ENCODE data around the gene PNKD.

GRCh38 chr2:218289639-218290315, 19.5 kb downstream of the PNKD start:
- TF ChIP-seq EZH2phosphoT487 (IDR thresholded peaks at IDR 0.05; ENCODE audit: low read depth) = no peak
- TF ChIP-seq CTCF (IDR thresholded peaks at IDR 0.05; ENCODE audit: low read depth, low read length) = no peak
